GM19397 (cell line): ENCODE measurements around the gene DNAJC3.
"Not testable (repeated sequence)": the region's sequence is repeated elsewhere in the genome, so short reads cannot be mapped to it uniquely, and the experiment has no call there.

Source experiments
- ATAC-seq: cut with Tn5 transposase; IDR thresholded peaks from one replicate; pipeline ENCODE4 v1.9.1; 2021; ENCODE audit warnings: mild to moderate bottlenecking, moderate library complexity; ENCODE audit not compliant: unreplicated experiment

Gene DNAJC3

GRCh38 chr13:95763601-95764000, 86.7 kb downstream of the DNAJC3 start:
- ATAC-seq, result no peak

GRCh38 chr13:95771905-95772304, 95.0 kb downstream of the DNAJC3 start:
- ATAC-seq, result no peak

DNA sequence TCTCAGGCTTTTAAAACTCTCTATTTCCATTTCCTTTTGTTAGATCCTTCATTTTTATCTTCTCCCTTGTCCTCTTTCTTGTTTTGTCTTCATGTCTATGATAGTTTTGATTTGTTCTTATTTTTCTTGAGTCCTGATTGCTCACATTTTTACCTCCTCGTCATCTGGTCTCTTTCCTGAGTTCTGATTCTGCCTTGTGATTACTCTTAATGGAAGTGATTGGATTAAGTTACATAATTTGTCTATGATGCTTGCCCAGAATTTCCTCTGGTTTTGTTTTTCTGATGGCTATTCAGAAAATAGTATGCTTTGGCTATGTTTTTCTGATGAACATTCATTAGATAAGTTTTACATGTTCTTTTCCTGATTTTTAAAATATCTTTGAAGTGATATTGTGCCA, 102.6 kb downstream of the DNAJC3 start:
- ATAC-seq, result no peak

- ATAC-seq, result no peak
Observed at GRCh38 chr13:95781016-95781415, 104.1 kb downstream of the DNAJC3 start.

DNA sequence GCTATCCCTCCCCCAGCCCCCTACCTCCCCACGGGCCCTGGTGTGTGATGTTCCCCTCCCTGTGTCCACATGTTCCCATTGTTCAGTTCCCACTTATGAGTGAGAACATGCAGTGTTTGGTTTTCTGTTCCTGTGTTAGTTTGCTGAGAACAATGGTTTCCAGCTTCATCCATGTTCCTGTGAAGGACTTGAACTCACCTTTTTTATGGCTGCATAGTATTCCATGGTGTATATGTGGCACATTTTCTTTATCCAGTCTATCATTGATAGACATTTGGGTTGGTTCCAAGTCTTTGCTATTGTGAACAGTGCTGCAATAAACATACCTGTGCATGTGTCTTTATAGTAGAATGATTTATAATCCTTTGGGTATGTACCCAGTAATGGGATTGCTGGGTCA, 105.0 kb downstream of the DNAJC3 start:
- not testable (repeated sequence) for ATAC-seq

- no peak for ATAC-seq
Observed at GRCh38 chr13:95783747-95784146, 106.8 kb downstream of the DNAJC3 start.

- no peak for ATAC-seq
Observed at GRCh38 chr13:95784161-95784899, 107.4 kb downstream of the DNAJC3 start.

GRCh38 chr13:95784900-95785290, 108.0 kb downstream of the DNAJC3 start:
- ATAC-seq, result no peak

DNA sequence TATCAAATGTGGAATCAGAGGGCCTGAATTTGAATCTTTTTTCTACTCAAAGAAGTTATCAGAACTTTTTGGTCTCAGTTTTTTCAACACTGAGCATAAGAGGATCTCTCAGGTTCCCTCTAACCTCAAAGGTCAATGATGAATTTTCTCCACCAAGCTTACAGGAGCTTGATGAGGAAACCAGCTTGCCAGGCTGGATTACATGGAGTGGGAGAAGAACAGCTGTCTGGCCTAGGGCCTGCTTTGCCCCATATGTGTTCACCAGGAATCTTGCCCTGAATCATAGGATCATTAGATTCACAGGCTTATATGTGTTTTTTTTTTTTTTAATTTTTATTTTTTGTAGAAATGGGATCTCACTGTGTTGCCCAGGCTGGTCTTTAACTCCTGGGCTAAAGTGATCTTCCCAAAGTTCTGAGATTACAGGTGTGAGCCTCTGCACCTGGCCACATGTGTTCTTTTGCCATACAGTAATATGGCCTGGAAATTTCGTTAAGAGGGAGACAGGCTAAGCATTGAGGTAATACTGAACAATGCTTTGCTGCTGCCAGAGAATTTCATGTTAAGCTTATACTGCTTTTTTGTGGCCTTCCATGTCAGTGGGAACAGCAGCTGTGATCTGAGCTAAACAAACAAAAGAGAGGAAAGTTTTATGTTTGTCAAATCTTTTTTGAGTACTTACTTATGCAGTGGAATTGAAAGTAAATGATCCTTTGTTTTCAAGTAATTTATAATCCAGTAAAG, 110.6 kb downstream of the DNAJC3 start:
- ATAC-seq, result no peak

DNA sequence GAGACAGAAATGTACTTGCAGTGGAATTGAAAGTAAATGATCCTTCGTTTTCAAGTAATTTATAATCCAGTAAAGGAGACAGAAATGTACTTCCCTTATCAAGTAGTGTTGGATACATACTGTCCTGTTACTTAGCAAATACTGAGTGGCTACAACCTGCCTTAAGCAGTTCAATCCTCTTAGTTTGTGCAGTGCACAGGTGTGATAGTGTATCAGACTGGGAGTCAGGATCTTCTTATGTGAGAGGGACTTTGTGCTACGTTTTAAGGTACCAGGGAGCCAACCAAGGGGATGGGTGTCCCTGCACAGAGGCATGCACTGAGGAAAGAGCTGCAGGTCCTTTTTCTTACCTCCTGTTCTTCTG, 111.1 kb downstream of the DNAJC3 start:
- ATAC-seq, result no peak

- ATAC-seq, result not testable (repeated sequence)
Observed at GRCh38 chr13:95789315-95789714, 112.4 kb downstream of the DNAJC3 start.

DNA sequence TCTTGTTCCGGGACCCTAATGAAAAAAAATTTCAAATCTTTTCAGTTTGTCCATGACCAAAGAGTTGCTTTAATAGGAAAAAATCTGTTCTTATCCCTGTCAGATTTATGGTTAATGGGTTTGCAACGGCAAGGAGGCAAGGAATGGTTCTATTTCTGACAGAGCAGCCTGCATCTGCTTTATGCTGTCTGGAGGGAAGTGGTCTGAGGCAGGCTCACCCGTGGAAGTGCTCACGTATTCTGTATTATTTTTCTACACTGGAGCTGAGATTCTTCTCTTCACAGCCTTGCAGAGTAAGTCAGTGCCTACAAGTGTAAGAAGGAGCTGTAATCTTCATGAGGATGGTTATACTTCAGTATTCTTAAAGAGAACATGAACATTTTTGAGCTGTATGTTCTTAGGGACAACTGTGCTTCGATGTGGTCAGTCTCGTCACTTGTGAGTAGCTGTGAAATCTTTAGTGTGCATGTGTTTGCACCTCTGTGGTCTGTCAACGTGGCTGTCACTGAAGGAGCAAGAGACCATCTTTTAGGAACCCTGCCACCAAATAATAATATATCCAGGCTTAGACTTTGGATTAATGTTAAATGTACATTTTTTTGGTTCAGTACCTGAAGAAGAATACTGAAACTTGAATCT, 114.3 kb downstream of the DNAJC3 start:
- ATAC-seq, result no peak

GRCh38 chr13:95793018-95793555, 116.1 kb downstream of the DNAJC3 start:
- no peak for ATAC-seq

DNA sequence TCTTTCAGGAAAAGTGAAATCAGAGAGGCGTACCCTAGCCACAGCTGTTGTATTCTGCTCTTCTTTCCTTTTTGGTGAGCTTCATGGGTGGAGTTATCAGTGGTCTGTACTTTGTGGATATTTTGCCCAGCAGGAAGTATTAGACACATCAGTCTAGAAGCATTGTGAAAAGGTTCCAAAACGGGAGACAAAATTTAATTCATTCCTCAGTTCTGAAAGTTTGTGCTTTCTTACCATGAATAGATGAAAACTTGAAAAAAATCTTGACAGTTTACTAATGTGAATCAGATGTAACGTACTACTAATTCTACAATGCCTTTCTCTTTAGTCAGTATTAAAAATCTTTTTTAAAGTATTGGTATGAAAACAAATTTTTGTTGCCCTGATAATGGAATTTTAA, 116.8 kb downstream of the DNAJC3 start:
- no peak for ATAC-seq

DNA sequence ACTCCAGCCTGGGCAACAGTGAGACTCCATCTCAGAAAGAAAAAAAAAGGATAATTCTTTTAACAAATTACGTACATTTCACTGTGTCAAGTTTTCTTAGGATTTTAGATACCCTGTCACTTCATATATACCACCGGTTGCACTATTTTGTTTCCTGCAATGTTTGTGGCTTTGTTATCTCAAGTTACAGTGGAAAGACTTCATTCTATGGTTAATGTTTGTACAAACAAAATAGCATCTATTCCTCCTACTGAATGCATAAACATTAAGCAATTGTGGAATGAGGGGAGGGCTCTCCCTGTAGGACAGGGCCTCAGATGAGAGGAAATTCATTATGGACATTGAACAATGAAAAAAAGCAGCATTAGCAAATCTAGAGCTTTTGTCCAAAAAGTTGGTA, 120.1 kb downstream of the DNAJC3 start:
- no peak for ATAC-seq

DNA sequence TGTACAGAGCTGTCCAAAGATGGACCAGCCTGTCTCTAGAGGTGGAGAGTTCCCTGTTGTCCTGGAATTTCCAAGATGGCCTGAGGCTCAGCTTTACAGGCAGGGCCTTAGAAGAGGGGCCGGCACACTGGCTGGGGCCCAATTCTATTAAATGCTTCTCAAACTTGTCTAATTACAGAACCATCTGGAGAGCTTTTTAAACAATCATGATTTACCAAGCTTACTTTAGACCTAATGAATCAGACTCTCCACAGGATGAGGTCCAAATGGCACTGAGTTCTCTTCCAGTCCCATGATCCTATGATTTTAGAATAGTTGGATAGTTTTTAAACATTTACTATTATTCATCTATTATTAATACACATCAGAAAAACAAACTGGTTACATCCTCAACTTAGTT, 123.5 kb downstream of the DNAJC3 start:
- no peak for ATAC-seq

DNA sequence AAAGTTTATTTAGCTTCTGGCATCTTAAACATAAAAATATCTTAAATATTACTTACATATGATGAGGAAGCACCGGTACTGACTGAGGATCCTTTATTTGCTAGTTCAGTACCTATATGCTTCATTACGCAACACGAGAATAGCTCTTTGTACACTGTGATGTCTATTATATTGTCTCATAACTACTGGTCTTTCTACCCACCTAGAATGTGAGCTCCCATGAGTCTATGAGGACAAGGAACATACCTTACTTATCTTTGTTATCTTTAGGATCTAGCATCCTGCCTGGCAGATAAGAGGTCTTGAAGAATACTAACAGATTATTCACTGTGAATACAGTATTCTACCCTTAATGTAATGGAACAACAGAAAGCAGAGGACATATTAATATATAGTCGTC, 124.9 kb downstream of the DNAJC3 start:
- no peak for ATAC-seq

- ATAC-seq, result no peak
Observed at GRCh38 chr13:95805921-95806320, 129.0 kb downstream of the DNAJC3 start.

GRCh38 chr13:95809429-95809828, 132.5 kb downstream of the DNAJC3 start:
- ATAC-seq, result no peak

DNA sequence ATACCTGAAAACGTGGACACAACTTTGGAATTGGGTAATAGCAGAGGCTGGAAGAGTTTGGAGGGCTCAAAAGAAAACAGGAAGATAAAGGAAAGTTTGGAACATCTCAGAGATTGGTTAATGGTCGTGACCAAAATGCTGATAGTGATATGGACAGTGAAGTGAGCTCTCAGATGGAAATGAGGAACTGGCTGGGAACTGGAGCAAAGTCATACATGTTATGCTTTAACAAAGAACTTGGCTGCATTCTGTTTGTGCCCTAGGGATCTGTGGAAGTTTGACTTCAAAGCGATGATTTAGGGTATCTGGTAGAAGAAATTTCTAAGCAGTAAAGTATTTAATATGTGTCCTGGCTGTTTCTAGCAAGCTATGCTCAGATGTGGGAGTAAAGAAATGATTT, 136.2 kb downstream of the DNAJC3 start:
- ATAC-seq, result no peak

DNA sequence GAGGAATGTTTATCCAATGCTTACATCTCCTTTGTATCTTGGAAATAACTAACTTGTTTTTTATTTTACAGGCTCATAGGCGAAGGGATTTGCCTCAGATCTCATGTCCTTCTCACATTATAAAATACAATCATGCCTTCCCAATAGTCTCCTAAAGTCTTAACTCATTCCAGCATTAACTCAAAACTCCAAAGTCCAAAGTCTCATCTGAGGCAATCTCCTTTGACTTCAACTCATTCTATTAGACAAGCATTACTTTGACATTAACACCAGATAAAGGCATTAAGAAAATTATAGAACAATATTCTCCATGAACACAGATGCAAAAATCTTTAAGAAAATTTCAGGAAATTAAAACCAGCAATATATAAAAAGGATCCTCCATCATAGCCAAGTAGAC, 137.6 kb downstream of the DNAJC3 start:
- no peak for ATAC-seq

DNA sequence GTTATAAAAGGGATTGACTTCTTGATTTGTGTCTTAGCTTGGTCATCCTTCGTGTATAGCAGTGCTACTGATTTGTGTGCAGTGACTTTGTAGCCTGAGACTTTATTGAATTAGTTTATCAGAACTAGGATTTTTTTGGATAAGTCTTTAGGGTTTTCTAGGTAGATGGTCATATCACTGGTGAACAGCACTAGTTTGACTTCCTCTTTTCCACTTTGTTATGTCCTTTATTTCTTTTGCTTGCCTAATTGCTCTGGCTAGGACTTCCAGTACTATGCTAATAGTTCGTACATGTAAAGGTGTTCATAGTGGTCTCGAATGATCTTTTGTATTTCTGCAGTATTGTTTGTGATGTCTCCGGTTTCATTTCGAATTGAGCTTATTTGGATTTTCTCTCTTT, 145.4 kb downstream of the DNAJC3 start:
- ATAC-seq, result no peak
